OCI-LY7 (cell line): ENCODE measurements around the gene CYTH3. TPM values are rescaled to one million over a fixed set of nuclear protein-coding genes. Genes with fewer than 3 reads are reported as not detected.
"Not testable (repeated sequence)": the region's sequence is repeated elsewhere in the genome, so short reads cannot be mapped to it uniquely, and the experiment has no call there.

Experiments used
- BruUV-seq: library from RNA; stranded (reverse); fragments of 400-500 nt; replicated peaks from 2 replicates; lab custom pipeline; 2021; lab: Mats Ljungman, UMichigan
- CTCF ChIA-PET: fragments of 300-600 bp; sonication (Branson Sonifier 250); formaldehyde crosslinking; loops from one replicate; lab custom pipeline; 2022; ENCODE audit warnings: antibody characterized with exemption; ENCODE audit not compliant: unreplicated experiment; lab: Charles Lee
- POLR2A ChIA-PET: fragments of 300-600 bp; sonication (Branson Sonifier 250); formaldehyde crosslinking; loops from one replicate; lab custom pipeline; 2022; ENCODE audit warnings: antibody characterized with exemption; lab: Charles Lee
- DNase-seq: peaks from one replicate; pipeline ENCODE4 v3.0.0-alpha.2; 2015; ENCODE audit warnings: low spot score
- H2AFZ ChIP-seq: fragments of 200-600 bp; sonication (generic), shearing (Covaris generic); 2 replicates; pipeline ENCODE4 v1.6.1; 2014; ENCODE audit warnings: mild to moderate bottlenecking, antibody characterized with exemption, low read length, moderate library complexity
- H3K27ac ChIP-seq: fragments of 200-600 bp; sonication (generic); 2 replicates; pipeline ENCODE4 v1.5.1; 2014; ENCODE audit warnings: mixed run types, low read depth, mild to moderate bottlenecking, moderate library complexity, low read length, inconsistent platforms; ENCODE audit not compliant: poor library complexity, severe bottlenecking
- H3K36me3 ChIP-seq: fragments of 200-600 bp; sonication (generic); 2 replicates; pipeline ENCODE4 v1.6.1; 2014; ENCODE audit warnings: mild to moderate bottlenecking, antibody characterized with exemption, low read length, moderate library complexity, mixed read lengths; ENCODE audit not compliant: insufficient read depth
- H3K4me1 ChIP-seq: fragments of 200-600 bp; sonication (generic); 2 replicates; pipeline ENCODE4 v1.5.1; 2014; ENCODE audit warnings: mild to moderate bottlenecking, low read length; ENCODE audit not compliant: insufficient read depth, poor library complexity, severe bottlenecking
- H3K4me2 ChIP-seq: fragments of 200-600 bp; sonication (generic); 2 replicates; pipeline ENCODE4 v1.6.1; 2014; ENCODE audit warnings: mild to moderate bottlenecking, low read length
- H3K4me3 ChIP-seq: fragments of 200-600 bp; sonication (generic); 2 replicates; pipeline ENCODE4 v1.5.1; 2014; ENCODE audit warnings: mild to moderate bottlenecking, low read depth, low read length; ENCODE audit not compliant: poor library complexity, severe bottlenecking
- H3K79me2 ChIP-seq: fragments of 200-600 bp; sonication (generic); 2 replicates; pipeline ENCODE4 v1.6.1; 2016; ENCODE audit warnings: low read depth, mild to moderate bottlenecking, low read length, moderate library complexity, mixed read lengths; ENCODE audit not compliant: insufficient read depth
- H3K9me2 ChIP-seq: fragments of 200-600 bp; sonication (generic); 2 replicates; pipeline ENCODE4 v1.6.1; 2016; ENCODE audit warnings: mild to moderate bottlenecking, low read length, mixed read lengths; ENCODE audit not compliant: insufficient read depth
- H3K9me3 ChIP-seq: fragments of 200-600 bp; sonication (generic); 2 replicates; pipeline ENCODE4 v1.6.1; 2014; ENCODE audit warnings: mild to moderate bottlenecking, mixed run types, low read length, mixed read lengths
- H4K20me1 ChIP-seq: fragments of 200-600 bp; sonication (generic); 2 replicates; pipeline ENCODE4 v1.6.1; 2014; ENCODE audit warnings: mild to moderate bottlenecking, antibody characterized with exemption, low read length, moderate library complexity, mixed read lengths; ENCODE audit not compliant: insufficient read depth
- CTCF ChIP-seq: fragments of 200-600 bp; sonication (generic); conservative IDR thresholded peaks from 2 replicates; pipeline ENCODE4 v1.5.1; 2014; ENCODE audit warnings: mild to moderate bottlenecking, antibody characterized with exemption, low read length, moderate library complexity, mixed read lengths
- EZH2phosphoT487 ChIP-seq: fragments of 200-600 bp; sonication (generic); IDR thresholded peaks from 2 replicates; pipeline ENCODE4 v1.6.1; 2018; ENCODE audit warnings: low read depth, borderline replicate concordance, mild to moderate bottlenecking, mixed run types, antibody characterized with exemption, low read length, moderate library complexity, mixed read lengths
- intact Hi-C: fragments of 100-400 bp; cut with micrococcal nuclease; formaldehyde crosslinking; loops from one replicate; pipeline ENCODE4 v1.10.0; 2022; ENCODE audit not compliant: unreplicated experiment
- total RNA-seq, 2 experiments: library from RNA; depleted of rRNA in 1 of 2; stranded (reverse); fragments of >200 nt in 1 of 2; shearing (Covaris generic) in 1 of 2; gene quantifications; 2 replicates each; pipeline ENCODE4 v1.2.3, GENCODE V29; 2014 to 2022

The CYTH3 gene
- total RNA-seq, 2 experiments from 2014 or later = 3.7 to 4.7 TPM

- no TSS peak for BruUV-seq
- Histone ChIP-seq H3K9me3 (no peaks in the 10 kb centered on the region), H3K4me2 (no peak overlapping the region), H3K27ac (no peak overlapping the region), H4K20me1 (no peaks in the 10 kb centered on the region), H3K9me2 (no peaks in the 10 kb centered on the region), H3K4me1 (no peaks in the 10 kb centered on the region), H2AFZ (no peak overlapping the region), H3K4me3 (no peak overlapping the region), H3K36me3 (peaks cover 88% of the 10 kb centered on the region), H3K79me2 (no peaks in the 10 kb centered on the region)
- no peak for DNase-seq
- POLR2A ChIA-PET = interaction anchor here (0.5 to 0.7 kb wide), 2 partner anchors 93 to 272 kb away, joined by 3 read pairs; no protein-coding TSS in a partner anchor
- CTCF ChIA-PET = no interaction called here
- intact Hi-C loops = no loop called here
- TF ChIP-seq EZH2phosphoT487 (no peak), CTCF (no peak)
These were observed 118.5 kb downstream of the CYTH3 start for GRCh38 chr7:6153646-6154541.

GRCh38 chr7:6151994-6152735, 120.3 kb downstream of the CYTH3 start:
- H3K36me3 ChIP-seq = peaks cover 93% of the 10 kb centered on the region
- no peak for DNase-seq
- H3K9me2 ChIP-seq = no peaks in the 10 kb centered on the region
- POLR2A ChIA-PET = no interaction called here
- no peaks in the 10 kb centered on the region for H3K79me2 ChIP-seq
- H4K20me1 ChIP-seq = no peaks in the 10 kb centered on the region
- no peak for TF ChIP-seq EZH2phosphoT487
- TF ChIP-seq CTCF = no peak
- H3K4me1 ChIP-seq = no peaks in the 10 kb centered on the region
- H3K27ac ChIP-seq = no peak overlapping the region
- no peak overlapping the region for H3K4me3 ChIP-seq
- intact Hi-C loops = no loop called here
- H3K4me2 ChIP-seq = no peak overlapping the region
- no peak overlapping the region for H2AFZ ChIP-seq
- BruUV-seq = no TSS peak
- no peaks in the 10 kb centered on the region for H3K9me3 ChIP-seq
- CTCF ChIA-PET = no interaction called here

- H3K79me2 ChIP-seq, H3K27ac ChIP-seq, BruUV-seq, H3K4me2 ChIP-seq, H2AFZ ChIP-seq, H4K20me1 ChIP-seq, DNase-seq, H3K9me3 ChIP-seq, H3K4me3 ChIP-seq, intact Hi-C loops, CTCF ChIA-PET, H3K4me1 ChIP-seq, H3K9me2 ChIP-seq: not testable (repeated sequence)
- peaks cover 94% of the 10 kb centered on the region for H3K36me3 ChIP-seq
- POLR2A ChIA-PET = interaction anchor here (0.7 kb wide), 1 partner anchor 11 kb away, joined by 5 read pairs; no protein-coding TSS in a partner anchor
These were observed 120.9 kb downstream of the CYTH3 start for GRCh38 chr7:6151527-6151926.
